Measurements from ENCODE around the gene NAV1. TPM values are rescaled to one million over a fixed set of nuclear protein-coding genes. Genes with fewer than 3 reads are reported as not detected.

Gene NAV1
- total RNA-seq, 2 experiments from 2014 or later, result 2.8 to 4.3 TPM

- DNase-seq (no peak), ATAC-seq (ENCODE audit: poor library complexity) (no peak)
- no peaks in the 10 kb centered on the region for H3K4me1 ChIP-seq (ENCODE audit: insufficient read depth, low read length)
- no peaks in the 10 kb centered on the region for H3K9me3 ChIP-seq (ENCODE audit: control insufficient read depth in 1 of 2, insufficient read depth in 1 of 2, low read length in 2 of 2)
- H3K27me3 ChIP-seq (ENCODE audit: control insufficient read depth in 1 of 2, insufficient read depth in 2 of 2, low read length in 2 of 2), result no peaks in the 10 kb centered on the region
- Mint-ChIP-seq H3K36me3 (ENCODE audit: low read depth) (no peaks in the 10 kb centered on the region), H3K9me3 (no peaks in the 10 kb centered on the region), H3K27me3 (peaks cover 5% of the 10 kb centered on the region), H3K4me1 (ENCODE audit: low read depth) (no peaks in the 10 kb centered on the region), H3K27ac (no peak overlapping the region), H3K4me3 (no peak overlapping the region)
- no peak for TF ChIP-seq CTCF (IDR thresholded peaks at IDR 0.05)
- H3K36me3 ChIP-seq (ENCODE audit: insufficient read depth, low read length), result no peaks in the 10 kb centered on the region
- no peak overlapping the region for H3K27ac ChIP-seq (ENCODE audit: low read depth in 1 of 2, low read length in 2 of 2)
- CTCF ChIA-PET, result interaction anchor here (1.2 kb wide), 1 partner anchor 176 kb away, joined by 3 read pairs; no protein-coding TSS in a partner anchor
- no peak overlapping the region for H3K4me3 ChIP-seq (ENCODE audit: low read length)
- POLR2A ChIA-PET, result no interaction called here
- intact Hi-C loops (cut with DNase I, micrococcal nuclease), result no loop called here
Measured at GRCh38 chr1:201587729-201588128, 48.8 kb downstream of the NAV1 start.

Other genes with a start within 250 kb of the NAV1 start
- gene TNNT2, start 161.4 kb upstream of the NAV1 start, total RNA-seq, result not detected
- not detected for gene LAD1, start 139.8 kb upstream of the NAV1 start, total RNA-seq
- gene TNNI1, start 117.4 kb upstream of the NAV1 start, total RNA-seq, result not detected
- gene PHLDA3, start 69.9 kb upstream of the NAV1 start, total RNA-seq, result under 1 TPM; 0.45 to 0.71 TPM
- gene CSRP1, start 32.0 kb upstream of the NAV1 start, total RNA-seq, result 10 to 100 TPM; 34.8 to 39.9 TPM